Activated T-cell treated with anti-CD3 and anti-CD28 coated beads, Interleukin-2, amount 50 U/mL, for 24 hours (primary cell): Measurements from ENCODE around the gene LRRN3.
"Not testable (repeated sequence)": the region's sequence is repeated elsewhere in the genome, so short reads cannot be mapped to it uniquely, and the experiment has no call there.

Experiments
- DNase-seq: peaks from one replicate; pipeline ENCODE4 v3.0.0-alpha.2; 2020
- H3K27ac Mint-ChIP-seq: 2 replicates; pipeline ENCODE4 v1.8.0; 2020; ENCODE audit warnings: mild to moderate bottlenecking, mixed read lengths
- H3K27me3 Mint-ChIP-seq: 2 replicates; pipeline ENCODE4 v1.8.0; 2020; ENCODE audit warnings: mixed read lengths
- H3K36me3 Mint-ChIP-seq: 2 replicates; pipeline ENCODE4 v1.8.0; 2020; ENCODE audit warnings: low read depth, mixed read lengths
- H3K4me1 Mint-ChIP-seq: 2 replicates; pipeline ENCODE4 v1.8.0; 2020; ENCODE audit warnings: low read depth, mixed read lengths
- H3K4me3 Mint-ChIP-seq: 2 replicates; pipeline ENCODE4 v1.8.0; 2020; ENCODE audit warnings: mild to moderate bottlenecking, moderate library complexity, mixed read lengths
- H3K9me3 Mint-ChIP-seq: 2 replicates; pipeline ENCODE4 v1.8.0; 2020; ENCODE audit warnings: mixed read lengths

LRRN3 gene

DNA sequence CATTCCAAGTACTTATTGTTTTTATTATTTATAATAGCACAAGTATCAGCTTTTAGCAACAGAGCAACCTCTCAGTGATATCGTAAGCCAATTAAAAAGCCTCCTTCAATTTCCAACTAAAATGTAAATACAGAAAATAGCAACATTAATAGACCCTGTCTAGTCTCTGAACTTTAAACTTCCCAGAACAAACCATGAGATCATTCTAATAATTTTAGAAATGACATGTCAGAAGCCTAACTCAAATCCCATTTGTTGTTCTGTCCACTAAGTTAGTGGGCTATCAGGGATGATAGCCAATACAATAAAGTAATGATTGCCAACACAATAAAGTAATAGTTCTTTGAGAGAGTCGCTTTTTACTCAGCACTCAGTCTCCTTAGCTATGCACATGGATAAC is 22.3 kb upstream of the LRRN3 start:
- Mint-ChIP-seq H3K27ac (no peak overlapping the region), H3K27me3 (no peaks in the 10 kb centered on the region), H3K4me1 (peaks cover 37% of the 10 kb centered on the region), H3K9me3 (peaks cover 10% of the 10 kb centered on the region), H3K4me3 (no peak overlapping the region), H3K36me3 (peaks cover 8% of the 10 kb centered on the region)
- no peak for DNase-seq

DNA sequence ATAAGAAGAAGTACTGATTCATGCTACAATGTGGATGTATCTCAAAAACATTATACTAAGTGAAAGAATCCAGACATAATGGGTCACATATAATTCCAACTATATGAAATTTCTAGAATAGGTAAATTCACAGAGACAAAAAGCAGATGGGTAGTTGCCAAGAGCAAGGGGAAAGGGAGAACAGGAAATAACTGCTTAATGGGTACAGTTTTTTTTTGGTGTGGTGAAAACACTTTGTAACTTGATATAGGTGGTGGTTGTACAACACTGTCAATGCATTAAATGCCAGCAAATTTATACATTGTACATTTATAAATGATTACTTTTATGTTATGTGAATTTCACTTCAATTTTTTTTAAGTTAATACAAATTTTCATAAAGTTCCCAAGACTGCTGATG is 19.4 kb upstream of the LRRN3 start:
- Mint-ChIP-seq H3K36me3 (peaks cover 4% of the 10 kb centered on the region), H3K27me3 (no peaks in the 10 kb centered on the region), H3K4me3 (no peak overlapping the region), H3K27ac (no peak overlapping the region), H3K9me3 (peaks cover 2% of the 10 kb centered on the region), H3K4me1 (peaks cover 62% of the 10 kb centered on the region)
- DNase-seq, result no peak

DNA sequence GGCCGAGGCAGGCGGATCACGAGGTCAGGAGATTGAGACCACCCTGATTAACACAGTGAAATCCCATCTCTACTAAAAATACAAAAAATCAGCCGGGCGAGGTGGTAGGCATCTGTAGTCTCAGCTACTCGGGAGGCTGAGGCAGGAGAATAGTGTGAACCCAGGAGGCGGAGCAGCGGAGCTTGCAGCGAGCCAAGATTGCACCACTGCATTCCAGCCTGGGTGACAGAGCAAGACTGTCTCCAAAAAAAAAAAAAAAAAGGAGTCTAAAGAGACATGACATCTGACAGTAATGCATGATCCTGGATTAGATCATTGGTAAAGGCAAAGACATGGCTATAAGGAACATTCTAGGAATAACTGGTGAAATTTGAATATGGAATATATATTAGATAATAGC is 18.3 kb upstream of the LRRN3 start:
- peaks cover 71% of the 10 kb centered on the region for H3K4me1 Mint-ChIP-seq
- not testable (repeated sequence) for H3K27me3 Mint-ChIP-seq, DNase-seq, H3K9me3 Mint-ChIP-seq, H3K4me3 Mint-ChIP-seq, H3K36me3 Mint-ChIP-seq, H3K27ac Mint-ChIP-seq

DNA sequence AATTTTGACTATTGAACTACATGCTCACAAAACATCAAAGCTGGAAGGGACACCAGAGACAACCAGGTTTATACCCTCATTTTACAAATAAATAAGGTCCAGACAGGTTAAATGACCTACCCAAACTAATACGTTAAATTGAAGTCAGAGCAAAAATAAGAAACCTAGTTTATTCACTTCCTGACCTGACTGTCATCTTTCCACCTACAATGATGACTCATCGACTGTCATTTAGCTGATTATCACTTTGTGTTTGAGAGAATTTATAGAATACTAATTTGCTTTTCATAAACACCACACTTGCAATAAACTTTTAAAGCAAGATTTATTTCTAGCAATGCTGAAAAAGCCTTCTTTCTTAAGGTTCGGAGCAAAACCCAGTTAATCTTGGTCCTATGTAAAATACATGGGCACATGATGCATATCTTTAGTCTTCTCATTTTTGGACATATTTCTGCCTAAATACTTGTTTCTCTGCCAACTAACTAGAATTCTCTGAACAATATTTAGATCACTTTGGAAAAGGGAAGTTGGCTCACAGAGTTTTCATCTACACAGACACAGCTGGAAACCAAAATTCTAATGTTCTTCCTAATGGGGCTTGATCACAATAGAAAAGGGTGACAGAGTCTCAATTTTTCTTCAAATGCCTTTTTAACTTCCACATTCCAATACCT is 16.7 kb upstream of the LRRN3 start:
- H3K9me3 Mint-ChIP-seq, result peaks cover 2% of the 10 kb centered on the region
- peaks cover 4% of the 10 kb centered on the region for H3K36me3 Mint-ChIP-seq
- H3K27me3 Mint-ChIP-seq, result no peaks in the 10 kb centered on the region
- H3K4me3 Mint-ChIP-seq, result peak overlapping the region; percentile 43
- DNase-seq, result no peak
- peaks cover 67% of the 10 kb centered on the region for H3K4me1 Mint-ChIP-seq
- peak overlapping the region; percentile 90 for H3K27ac Mint-ChIP-seq

DNA sequence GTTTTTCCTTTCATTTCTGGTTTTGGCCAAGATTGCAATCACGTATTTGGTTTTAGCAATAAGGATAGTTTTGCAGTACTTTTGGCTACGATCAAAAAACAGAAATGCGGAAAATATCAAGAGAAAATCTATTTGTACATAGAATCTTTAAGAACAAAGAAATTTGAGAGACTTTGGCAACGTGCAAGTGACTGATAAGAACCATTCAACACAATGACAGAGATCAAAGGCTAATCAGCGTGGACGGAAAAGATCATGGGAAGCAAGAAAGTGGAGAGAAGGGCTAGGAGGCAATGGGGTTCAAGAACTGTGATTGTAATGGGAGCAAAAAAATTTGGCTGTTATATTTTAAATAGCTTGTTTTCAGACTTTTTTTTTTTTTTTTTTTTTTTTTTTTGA is 16.2 kb upstream of the LRRN3 start:
- Mint-ChIP-seq H3K4me1 (peaks cover 66% of the 10 kb centered on the region), H3K36me3 (peaks cover 5% of the 10 kb centered on the region), H3K27me3 (no peaks in the 10 kb centered on the region), H3K4me3 (peak overlapping the region; percentile 3), H3K27ac (peak overlapping the region; percentile 90), H3K9me3 (peaks cover 2% of the 10 kb centered on the region)
- DNase-seq, result no peak

DNA sequence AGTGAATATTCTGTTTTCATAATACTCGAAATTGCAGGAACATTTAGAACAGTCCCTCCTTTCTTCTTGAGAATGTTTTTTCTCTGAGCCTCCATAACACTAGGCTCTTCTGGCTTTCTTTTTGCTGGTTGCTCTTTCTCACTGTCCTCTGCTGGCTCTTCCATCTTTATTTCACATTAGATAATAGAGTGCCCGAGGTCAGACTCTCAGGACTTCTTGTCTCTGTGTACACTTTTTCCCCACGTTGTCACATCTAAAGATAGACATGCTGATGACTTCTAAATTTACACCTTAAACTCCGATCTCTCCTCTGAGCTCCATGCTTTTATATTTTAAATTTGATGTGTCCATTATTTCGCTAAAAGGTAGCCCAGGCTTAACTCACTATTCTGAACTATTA is 15.4 kb upstream of the LRRN3 start:
- no peak for DNase-seq
- Mint-ChIP-seq H3K9me3 (peaks cover 2% of the 10 kb centered on the region), H3K4me3 (no peak overlapping the region), H3K4me1 (peaks cover 68% of the 10 kb centered on the region), H3K27ac (peak overlapping the region; percentile 86), H3K27me3 (no peaks in the 10 kb centered on the region), H3K36me3 (peaks cover 7% of the 10 kb centered on the region)

DNA sequence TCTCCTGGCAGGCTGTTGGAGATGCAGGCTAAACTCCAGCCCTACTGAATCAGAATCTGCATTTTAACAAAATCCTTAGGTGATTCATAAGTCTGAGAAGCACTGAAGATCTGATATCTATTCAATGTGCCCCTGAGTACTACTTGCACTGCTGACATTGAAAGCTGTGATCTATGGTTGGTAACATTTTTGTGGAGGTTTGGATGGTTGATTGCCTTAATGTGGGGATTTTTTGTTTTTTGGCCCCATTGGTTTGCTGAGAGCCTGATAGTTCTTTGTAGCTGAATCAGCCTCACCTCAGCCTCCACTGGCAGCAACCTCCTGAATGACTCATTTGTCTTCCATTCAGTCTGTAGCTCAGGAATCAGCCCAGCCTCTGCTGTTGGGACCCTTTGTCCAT is 14.7 kb upstream of the LRRN3 start:
- peak overlapping the region; percentile 86 for H3K27ac Mint-ChIP-seq
- peaks cover 71% of the 10 kb centered on the region for H3K4me1 Mint-ChIP-seq
- H3K4me3 Mint-ChIP-seq, result no peak overlapping the region
- H3K27me3 Mint-ChIP-seq, result no peaks in the 10 kb centered on the region
- DNase-seq, result no peak
- peaks cover 7% of the 10 kb centered on the region for H3K36me3 Mint-ChIP-seq
- peaks cover 2% of the 10 kb centered on the region for H3K9me3 Mint-ChIP-seq

DNA sequence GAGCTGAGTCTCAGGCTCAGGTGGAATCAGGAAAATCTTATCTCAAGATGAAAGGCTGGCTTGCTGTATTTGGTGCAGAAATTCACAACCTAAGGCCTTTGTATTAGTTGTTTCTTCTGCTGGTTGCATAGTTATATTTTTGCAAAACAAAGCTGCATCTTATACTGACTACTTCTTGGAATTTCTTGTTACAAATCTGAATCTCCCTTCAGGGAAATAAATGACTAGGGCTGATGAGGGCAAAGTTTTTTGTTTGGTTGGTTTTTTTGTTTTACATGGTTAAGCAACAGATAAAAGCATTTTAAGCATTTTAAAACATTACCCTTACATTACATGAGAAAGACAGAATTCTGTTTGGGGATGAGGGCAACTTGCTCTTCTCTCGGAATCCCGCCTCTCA is 13.9 kb upstream of the LRRN3 start:
- peaks cover 7% of the 10 kb centered on the region for H3K36me3 Mint-ChIP-seq
- peak overlapping the region; percentile 86 for H3K27ac Mint-ChIP-seq
- H3K9me3 Mint-ChIP-seq, result peaks cover 2% of the 10 kb centered on the region
- no peak for DNase-seq
- H3K4me1 Mint-ChIP-seq, result peaks cover 73% of the 10 kb centered on the region
- H3K27me3 Mint-ChIP-seq, result no peaks in the 10 kb centered on the region
- H3K4me3 Mint-ChIP-seq, result no peak overlapping the region

DNA sequence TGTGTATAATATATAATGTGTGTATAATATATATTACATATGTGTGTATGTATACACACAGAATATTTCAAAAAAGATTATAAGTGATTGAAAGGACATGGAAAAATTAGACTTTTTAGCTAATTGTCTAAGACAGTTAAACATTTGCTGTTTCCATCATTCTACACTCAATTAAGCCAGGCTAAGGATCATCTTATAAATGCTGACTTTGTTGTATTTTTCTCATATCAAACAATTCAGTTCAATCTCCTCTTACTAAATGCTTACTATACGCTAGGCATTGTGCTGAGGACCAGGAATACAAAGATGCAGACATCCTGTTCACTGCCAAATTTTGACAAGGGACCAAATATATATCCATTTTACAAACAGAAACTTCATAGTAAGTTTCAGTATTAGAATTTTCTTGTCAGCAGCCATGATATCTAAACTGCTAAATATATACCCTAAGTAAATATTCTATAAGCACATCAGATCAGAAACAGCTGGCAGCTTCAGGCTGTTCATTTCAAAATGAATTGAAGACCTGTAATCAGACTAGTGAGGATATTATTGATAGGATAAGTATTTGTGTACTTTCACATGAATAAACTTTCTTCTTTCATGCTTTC is 10.3 kb upstream of the LRRN3 start:
- Mint-ChIP-seq H3K4me1 (peaks cover 80% of the 10 kb centered on the region), H3K27me3 (no peaks in the 10 kb centered on the region), H3K27ac (peak overlapping the region; percentile 98), H3K9me3 (peaks cover 5% of the 10 kb centered on the region), H3K4me3 (no peak overlapping the region), H3K36me3 (peaks cover 9% of the 10 kb centered on the region)
- no peak for DNase-seq

DNA sequence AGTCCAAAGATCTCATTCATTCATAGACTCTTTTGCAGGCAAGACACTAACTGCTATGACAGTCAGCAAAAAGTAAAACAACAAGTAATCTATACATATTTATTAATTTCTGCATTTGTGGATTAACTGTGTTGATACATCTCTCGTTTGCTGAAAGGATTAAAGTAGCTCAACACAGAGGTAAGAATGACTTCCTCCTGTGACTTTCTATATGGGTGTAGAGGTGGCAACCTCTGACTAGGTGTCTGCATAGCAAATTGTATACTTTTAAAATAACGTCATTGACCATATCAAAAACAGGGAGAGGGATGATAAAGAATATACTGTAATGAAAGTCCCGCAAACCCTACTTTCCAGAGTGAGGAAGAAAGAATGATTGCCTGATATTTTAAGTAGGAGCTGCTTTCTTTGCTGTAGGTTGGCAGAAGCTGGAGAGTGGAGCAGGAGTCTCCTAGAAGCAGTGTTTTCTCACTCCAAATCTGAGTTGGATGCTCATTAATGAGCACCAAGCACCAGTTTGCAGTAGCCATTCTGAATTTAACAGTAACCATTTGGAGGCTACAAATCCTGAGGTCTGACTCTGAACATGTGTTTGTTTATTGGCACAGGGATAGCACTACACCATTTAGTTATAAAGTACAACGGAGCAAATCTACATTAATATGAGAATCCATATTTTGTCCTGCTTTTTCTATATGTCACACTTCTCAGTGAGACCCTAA is 9.2 kb upstream of the LRRN3 start:
- Mint-ChIP-seq H3K9me3 (peaks cover 7% of the 10 kb centered on the region), H3K4me1 (peaks cover 79% of the 10 kb centered on the region), H3K27me3 (no peaks in the 10 kb centered on the region), H3K36me3 (peaks cover 9% of the 10 kb centered on the region), H3K27ac (peak overlapping the region; percentile 98), H3K4me3 (peak overlapping the region; percentile 58)
- no peak for DNase-seq

DNA sequence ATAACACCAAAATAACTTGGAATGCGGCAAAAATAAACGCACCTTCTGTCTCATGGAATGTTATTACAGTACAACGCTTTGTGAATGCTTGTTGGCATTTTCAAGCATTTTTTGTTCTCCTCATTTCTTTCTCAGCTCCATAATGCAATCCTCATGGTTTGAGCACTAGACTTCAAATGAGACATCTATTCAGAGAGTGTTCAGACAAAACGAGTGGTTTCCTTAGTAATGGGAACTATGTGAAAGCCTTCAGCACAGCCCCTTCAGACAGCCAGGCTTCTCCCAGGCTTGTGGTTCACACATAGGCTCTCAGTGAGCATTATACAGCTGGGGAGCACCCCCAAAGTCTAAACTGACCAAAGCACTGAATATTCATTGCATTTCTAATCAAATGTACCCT is 8.6 kb upstream of the LRRN3 start:
- peak overlapping the region; percentile 58 for H3K4me3 Mint-ChIP-seq

DNA sequence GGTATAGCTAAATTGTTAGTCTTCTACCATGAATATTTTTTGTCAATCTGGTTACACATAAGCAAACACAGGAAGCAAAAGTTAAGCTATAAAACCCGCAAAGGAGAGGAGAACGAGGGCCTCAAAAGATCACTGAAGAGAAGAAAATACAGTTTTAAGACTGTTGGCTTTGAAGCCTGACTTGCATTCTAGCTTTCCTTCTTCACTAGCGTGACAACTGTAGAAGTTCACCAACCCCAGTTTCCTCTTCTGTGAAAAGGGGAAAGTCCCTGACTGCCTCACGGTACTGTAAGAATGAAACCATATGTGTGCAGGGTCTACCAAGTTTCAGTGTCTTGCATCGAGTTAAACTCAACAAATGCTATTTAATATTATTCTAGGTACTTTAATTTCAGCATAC is 7.5 kb upstream of the LRRN3 start:
- Mint-ChIP-seq H3K27me3 (no peaks in the 10 kb centered on the region), H3K36me3 (peaks cover 12% of the 10 kb centered on the region), H3K4me3 (peak overlapping the region; percentile 58), H3K9me3 (peaks cover 7% of the 10 kb centered on the region), H3K4me1 (peaks cover 83% of the 10 kb centered on the region), H3K27ac (peak overlapping the region; percentile 98)
- DNase-seq, result no peak

More for the DNA sequence above, 8.6 kb upstream of the LRRN3 start:
- Mint-ChIP-seq H3K9me3 (peaks cover 7% of the 10 kb centered on the region), H3K36me3 (peaks cover 12% of the 10 kb centered on the region), H3K27me3 (no peaks in the 10 kb centered on the region), H3K27ac (peak overlapping the region; percentile 98), H3K4me1 (peaks cover 77% of the 10 kb centered on the region)
- DNase-seq, result no peak

DNA sequence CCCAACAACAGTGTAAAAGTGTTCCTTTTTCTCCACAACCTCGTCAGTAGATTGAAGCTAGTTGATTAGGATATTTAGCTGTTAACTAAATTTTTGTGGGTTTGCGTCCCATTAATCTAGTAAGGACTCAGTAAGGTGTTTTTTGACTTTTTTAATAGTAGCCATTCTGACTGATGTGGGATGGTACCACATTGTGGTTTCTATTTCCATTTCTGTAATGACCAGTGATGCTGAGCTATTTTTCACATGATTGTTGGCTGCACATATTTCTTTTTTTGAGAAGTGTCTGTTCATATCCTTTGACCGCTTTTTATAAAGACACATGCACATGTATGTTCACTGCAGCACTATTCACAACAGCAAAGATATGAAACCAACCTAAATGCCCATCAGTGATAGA is 5.6 kb upstream of the LRRN3 start:
- Mint-ChIP-seq H3K36me3 (peaks cover 9% of the 10 kb centered on the region), H3K27ac (peak overlapping the region; percentile 98), H3K4me1 (peaks cover 90% of the 10 kb centered on the region), H3K9me3 (peaks cover 7% of the 10 kb centered on the region), H3K27me3 (no peaks in the 10 kb centered on the region), H3K4me3 (peak overlapping the region; percentile 20)
- no peak for DNase-seq

DNA sequence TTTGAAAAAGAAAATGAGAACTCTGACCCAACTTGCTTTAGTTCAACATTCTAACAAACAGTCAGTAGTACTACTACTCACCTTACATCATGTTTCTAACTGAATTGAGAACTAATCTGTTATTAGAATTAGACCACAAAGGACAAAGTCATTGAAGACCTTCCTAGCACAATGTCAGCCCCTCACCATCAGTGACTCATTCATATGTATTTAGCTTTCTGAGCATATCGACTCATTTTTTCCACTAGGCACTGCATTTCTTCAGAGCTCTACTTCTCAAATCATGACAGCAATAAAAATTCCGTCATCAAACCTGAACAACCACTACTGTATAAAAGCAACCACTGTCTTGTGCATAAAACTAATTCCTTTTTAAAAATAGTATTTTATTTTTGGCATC is 4.4 kb upstream of the LRRN3 start:
- Mint-ChIP-seq H3K4me3 (peak overlapping the region; percentile 30), H3K4me1 (peaks cover 90% of the 10 kb centered on the region), H3K36me3 (peaks cover 13% of the 10 kb centered on the region), H3K9me3 (peaks cover 7% of the 10 kb centered on the region), H3K27me3 (no peaks in the 10 kb centered on the region), H3K27ac (peak overlapping the region; percentile 98)
- DNase-seq, result no peak

DNA sequence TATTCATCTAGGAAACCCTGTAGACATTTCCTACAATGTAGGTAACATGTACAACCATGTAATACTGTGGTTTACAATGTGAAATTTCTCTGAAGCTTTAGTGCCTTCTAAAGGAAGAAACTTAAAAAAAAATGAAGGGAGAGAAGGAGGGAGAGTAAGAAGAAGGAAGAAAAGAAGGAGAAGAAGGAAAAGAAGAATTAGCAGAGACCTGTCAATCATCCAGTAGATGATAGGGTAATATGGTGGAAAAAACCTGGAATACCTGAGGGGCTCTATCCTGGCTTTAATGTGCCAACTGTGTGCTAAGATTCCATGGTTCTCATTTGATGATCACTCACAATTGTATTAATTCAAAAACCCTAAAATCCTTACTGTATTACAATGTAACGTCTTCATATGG is 2.6 kb upstream of the LRRN3 start:
- Mint-ChIP-seq H3K9me3 (peaks cover 7% of the 10 kb centered on the region), H3K4me3 (no peak overlapping the region), H3K36me3 (peaks cover 24% of the 10 kb centered on the region), H3K27ac (peak overlapping the region; percentile 84), H3K4me1 (peaks cover 90% of the 10 kb centered on the region), H3K27me3 (no peaks in the 10 kb centered on the region)
- DNase-seq, result no peak
